Transverse colon (tissue), 4 donors: ENCODE data around the gene AGO1. TPM values are rescaled to one million over a fixed set of nuclear protein-coding genes. Genes with fewer than 3 reads are reported as not detected.

Experiments
- DNase-seq: peaks from one replicate; pipeline ENCODE4 v3.0.0-alpha.2; 2019
- H3K27ac ChIP-seq, 4 donors: fragments of 200-600 bp; sonication (generic); 2 replicates each; pipeline ENCODE4 v1.5.1; 2016 to 2018; ENCODE audit warnings: inconsistent platforms in 4 of 4
- H3K27me3 ChIP-seq: fragments of 200-600 bp; sonication (generic); 2 replicates; pipeline ENCODE4 v1.5.1; 2017; ENCODE audit warnings: inconsistent platforms
- H3K36me3 ChIP-seq, 4 donors: fragments of 200-600 bp; sonication (generic); 2 replicates each; pipeline ENCODE4 v1.5.1; 2017 to 2019; ENCODE audit warnings: inconsistent platforms in 4 of 4
- H3K4me1 ChIP-seq, 4 donors: fragments of 200-600 bp; sonication (generic); 2 replicates each; pipeline ENCODE4 v1.5.1; 2017 to 2020; ENCODE audit warnings: inconsistent platforms in 4 of 4
- H3K4me3 ChIP-seq, 4 donors: fragments of 200-600 bp; sonication (generic); 1 replicate in 1 of 4; 2 replicates in 3 of 4; pipeline versions ENCODE4 v1.5.1 to v1.6.1; 2017 to 2019; ENCODE audit warnings: inconsistent platforms in 4 of 4
- H3K9me3 ChIP-seq, 2 donors: fragments of 200-600 bp; sonication (generic); 2 replicates each; pipeline ENCODE4 v1.5.1; 2017 to 2019; ENCODE audit warnings: inconsistent platforms in 2 of 2
- CTCF ChIP-seq, 5 experiments: fragments of 200-600 bp in 3 of 5; fragments of 450-650 bp in 2 of 5; sonication (generic) in 3 of 5; IDR thresholded peaks; 1 replicate in 2 of 5; 2 replicates in 3 of 5; pipeline ENCODE4 v1.5.1; 2016 to 2017; ENCODE audit warnings: antibody characterized with exemption in 5 of 5, inconsistent platforms in 3 of 5, mild to moderate bottlenecking in 2 of 5, moderate library complexity in 1 of 5
- EP300 ChIP-seq: sonication (generic); formaldehyde crosslinking; IDR thresholded peaks from one replicate; pipeline ENCODE4 v1.6.1; 2017; ENCODE audit warnings: antibody characterized with exemption, low read depth
- POLR2A ChIP-seq: fragments of 450-650 bp; IDR thresholded peaks from one replicate; pipeline ENCODE4 v1.6.1; 2016; ENCODE audit warnings: antibody characterized with exemption, mild to moderate bottlenecking, moderate library complexity
- POLR2AphosphoS5 ChIP-seq, 3 donors: sonication (generic); formaldehyde crosslinking; IDR thresholded peaks; one replicate each; pipeline ENCODE4 v1.6.1; 2016; ENCODE audit warnings: antibody characterized with exemption in 3 of 3
- WGBS, 2 donors: methylation state at CpG; one replicate each; pipeline ENCODE4 v1.1.5; 2018; ENCODE audit warnings: low coverage in 1 of 2; 5-methylcytosine and 5-hydroxymethylcytosine counted together
- in situ Hi-C, 4 donors: fragments of 200-750 bp; cut with MboI; loops; one replicate each; pipeline versions ENCODE4 v1.15.0 to v1.15.1; 2017; ENCODE audit warnings: low sequenced_read_pairs in 3 of 4, low pct_ligation_motif_present in 1 of 4, low pct_unique_long_range_greater_than_20kb in 1 of 4
- intact Hi-C: fragments of 100-400 bp; cut with DNase I; formaldehyde crosslinking; loops from one replicate; pipeline ENCODE4 v1.15.1; 2023; ENCODE audit warnings: low total_unique reads
- total RNA-seq, 4 donors: library from RNA; depleted of rRNA; stranded (reverse); fragments of >200 nt; gene quantifications; one replicate each; pipeline ENCODE4 v1.1.0, GENCODE V29; 2016

AGO1 gene
- total RNA-seq, 4 donors from 2014 or later = 20.6 to 40.2 (median 24.0) TPM

GRCh38 chr1:35901235-35901634, 18.2 kb downstream of the AGO1 start:
- 91 to 92% methylated on average over 4 to 9 of the region's 9 CpGs for WGBS, 2 donors
- no peaks in the 10 kb centered on the region for H3K9me3 ChIP-seq
- H3K27me3 ChIP-seq = no peaks in the 10 kb centered on the region
- TF ChIP-seq CTCF (IDR thresholded peaks at IDR 0.05) = no peak
- TF ChIP-seq POLR2A = no peak
- TF ChIP-seq POLR2AphosphoS5 (IDR thresholded peaks at IDR 0.05) = no peak
- no peak for TF ChIP-seq EP300
- no peaks in the 10 kb centered on the region for H3K4me1 ChIP-seq
- DNase-seq = no peak
- no peak overlapping the region for H3K27ac ChIP-seq
- no peak overlapping the region for H3K4me3 ChIP-seq
- intact Hi-C loops (no loop called here), in situ Hi-C loops (no loop called here)
- H3K36me3 ChIP-seq = peaks cover 0 to 46% (median 19%) of the 10 kb centered on the region in 4 donors

- 75 to 90% methylated on average over 1 to 2 of the region's 2 CpGs for WGBS, 2 donors
- H3K4me1 ChIP-seq = no peaks in the 10 kb centered on the region
- no peak for DNase-seq
- no peaks in the 10 kb centered on the region for H3K9me3 ChIP-seq
- peaks cover 0 to 46% (median 22%) of the 10 kb centered on the region in 4 donors for H3K36me3 ChIP-seq
- no peaks in the 10 kb centered on the region for H3K27me3 ChIP-seq
- in situ Hi-C loops = no loop called here
- no peak for TF ChIP-seq CTCF (IDR thresholded peaks at IDR 0.05)
- intact Hi-C loops = no loop called here
- no peak overlapping the region for H3K27ac ChIP-seq
- H3K4me3 ChIP-seq = no peak overlapping the region
These were observed 19.7 kb downstream of the AGO1 start for GRCh38 chr1:35902671-35903070.

- intact Hi-C loops = no loop called here
- Histone ChIP-seq H3K9me3 (no peaks in the 10 kb centered on the region), H3K36me3 (peaks cover 0 to 82% (median 38%) of the 10 kb centered on the region in 4 donors), H3K27me3 (no peaks in the 10 kb centered on the region), H3K4me3 (no peak overlapping the region), H3K27ac (no peak overlapping the region), H3K4me1 (no peaks in the 10 kb centered on the region)
- 89 to 94% methylated on average over 1 of the region's 1 CpG for WGBS, 2 donors
- in situ Hi-C loops = no loop called here
- no peak for DNase-seq
- TF ChIP-seq EP300 = no peak
- no peak for TF ChIP-seq CTCF (IDR thresholded peaks at IDR 0.05)
- no peak for TF ChIP-seq POLR2AphosphoS5 (IDR thresholded peaks at IDR 0.05)
- TF ChIP-seq POLR2A = no peak
These were observed 31.7 kb downstream of the AGO1 start for GRCh38 chr1:35914717-35915116.

- intact Hi-C loops (no loop called here), in situ Hi-C loops (no loop called here)
- TF ChIP-seq CTCF (IDR thresholded peaks at IDR 0.05) (no peak), POLR2A (no peak), EP300 (no peak), POLR2AphosphoS5 (IDR thresholded peaks at IDR 0.05) (no peak)
- no peak for DNase-seq
- WGBS, 2 donors = 71% methylated on average over 2 of the region's 2 CpGs; no CpG with 5 or more reads in 1 of the 2 donors
- H3K9me3 ChIP-seq = no peaks in the 10 kb centered on the region
- H3K27ac ChIP-seq = no peak overlapping the region
- no peaks in the 10 kb centered on the region for H3K27me3 ChIP-seq
- H3K4me3 ChIP-seq = no peak overlapping the region
- H3K4me1 ChIP-seq = no peaks in the 10 kb centered on the region
- peaks cover 0 to 72% (median 36%) of the 10 kb centered on the region in 4 donors for H3K36me3 ChIP-seq
These were observed 32.7 kb downstream of the AGO1 start for GRCh38 chr1:35915693-35916092.
